Bronchus fibroblast of lung (primary cell): Measurements from ENCODE around the gene OR5V1. TPM values are rescaled to one million over a fixed set of nuclear protein-coding genes. Genes with fewer than 3 reads are reported as not detected.

ENCODE experiments used
- total RNA-seq: library from RNA; depleted of rRNA; stranded (reverse); fragments of >200 nt; gene quantifications from 2 replicates; pipeline ENCODE4 v1.2.3, GENCODE V29; 2015

OR5V1 gene
- not detected in 2 replicates for total RNA-seq

GRCh38 chr6:29368765-29369164, at the start of gene OR5V1:
OR5V1 (minus strand) TSS chr6:29368865; CDS start chr6:29356195, 12,670 bp downstream.

GRCh38 chr6:29414588-29414987, 45.9 kb upstream of the OR5V1 start, which contains the start of gene OR12D1:
OR12D1 (plus strand) TSS chr6:29414928.

DNA sequence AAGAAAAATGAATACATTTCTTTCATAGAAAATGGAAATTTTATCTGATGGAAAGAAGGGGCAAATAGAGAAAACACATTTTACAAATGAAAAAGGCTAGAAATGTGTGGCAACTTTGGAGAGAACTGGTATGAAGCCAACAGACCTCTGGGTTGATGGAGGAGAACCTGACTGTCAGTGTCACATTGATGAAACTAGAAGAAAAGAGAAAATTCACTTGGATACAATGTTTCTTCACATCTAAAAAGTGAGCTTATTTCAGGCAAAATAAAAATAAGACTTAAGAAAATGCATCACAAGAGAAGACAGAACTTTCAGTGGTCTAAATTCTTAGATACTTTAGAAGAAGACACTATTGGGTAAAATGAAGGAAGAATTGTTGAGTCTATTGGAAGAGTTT, 26.7 kb upstream of the OR5V1 start, which contains the start of gene OR12D2:
TSS of gene OR12D2 (plus strand) at position 301 of the 400 bp plus-strand sequence. CDS start 1,069 bp downstream, outside the sequence.

GRCh38 chr6:29375191-29375590, 6.5 kb upstream of the OR5V1 start, which contains the start of gene OR12D3:
OR12D3 (minus strand) TSS chr6:29375291; CDS start chr6:29375287, 4 bp downstream.

Other genes starting within 250 kb of the OR5V1 start
- not detected in 2 replicates for gene OR2J2, start 198.0 kb downstream of the OR5V1 start, total RNA-seq
- not detected in 2 replicates for gene OR14J1, start 67.2 kb downstream of the OR5V1 start, total RNA-seq
- not detected in 2 replicates for gene OR12D3, start 6.4 kb upstream of the OR5V1 start, total RNA-seq
- gene OR12D2, start 26.8 kb upstream of the OR5V1 start, total RNA-seq: not detected in 2 replicates
- gene OR12D1, start 46.1 kb upstream of the OR5V1 start, total RNA-seq: not detected in 2 replicates
- gene OR10C1, start 70.4 kb upstream of the OR5V1 start, total RNA-seq: not detected in 2 replicates
- gene OR11A1, start 88.2 kb upstream of the OR5V1 start, total RNA-seq: not detected in 2 replicates
- gene OR2H1, start 88.3 kb upstream of the OR5V1 start, total RNA-seq: not detected in 2 replicates
- not detected in 2 replicates for gene MAS1L, start 119.1 kb upstream of the OR5V1 start, total RNA-seq
- gene UBD, start 190.9 kb upstream of the OR5V1 start, total RNA-seq: not detected in 2 replicates
- not detected in 2 replicates for gene OR2H2, start 216.3 kb upstream of the OR5V1 start, total RNA-seq